PFSK-1 (cell line): ENCODE measurements around the gene CDH24.
A peak's percentile ranks its signal among the peaks of the same experiment; 100 is the strongest.

Experiments
- FOXP2 ChIP-seq: optimal IDR thresholded peaks from 2 replicates; pipeline ENCODE3; 2011; ENCODE audit warnings: borderline replicate concordance, control low read depth, inconsistent platforms; ENCODE audit not compliant: insufficient read depth; ENCODE audit errors: extremely low read length, extremely low read depth
- POLR2AphosphoS5 ChIP-seq: IDR thresholded peaks from 2 replicates; pipeline ENCODE4 v1.6.1; 2012; ENCODE audit warnings: low read depth, mild to moderate bottlenecking, control low read depth, low read length, moderate library complexity
- SIN3A ChIP-seq: IDR thresholded peaks from 2 replicates; pipeline ENCODE4 v1.6.1; 2012; ENCODE audit warnings: mild to moderate bottlenecking, low read length, moderate library complexity, borderline replicate concordance; ENCODE audit not compliant: insufficient read depth
- TAF1 ChIP-seq: IDR thresholded peaks from 2 replicates; pipeline ENCODE4 v1.6.1; 2012; ENCODE audit warnings: low read length, control low read depth, borderline replicate concordance; ENCODE audit not compliant: insufficient read depth
- TF ChIP-seq, protein P1 (sequence below), 2 experiments: IDR thresholded peaks; 2 replicates each; pipeline versions ENCODE4 v1.6.1 to v1.8.0; 2011 to 2012; ENCODE audit warnings: low read depth in 2 of 2, low read length in 2 of 2, control low read depth in 1 of 2, inconsistent platforms in 1 of 2, mild to moderate bottlenecking in 1 of 2, moderate library complexity in 1 of 2; ENCODE audit not compliant: insufficient read depth in 1 of 2

- TF ChIP-seq TAF1 (peak; percentile 76; the same call in 1 of the 2 replicates), POLR2AphosphoS5 (peak; percentile 46; the same call in 1 of the 2 replicates), SIN3A (no peak), FOXP2 (no peak)
- TF ChIP-seq, protein P1, sequence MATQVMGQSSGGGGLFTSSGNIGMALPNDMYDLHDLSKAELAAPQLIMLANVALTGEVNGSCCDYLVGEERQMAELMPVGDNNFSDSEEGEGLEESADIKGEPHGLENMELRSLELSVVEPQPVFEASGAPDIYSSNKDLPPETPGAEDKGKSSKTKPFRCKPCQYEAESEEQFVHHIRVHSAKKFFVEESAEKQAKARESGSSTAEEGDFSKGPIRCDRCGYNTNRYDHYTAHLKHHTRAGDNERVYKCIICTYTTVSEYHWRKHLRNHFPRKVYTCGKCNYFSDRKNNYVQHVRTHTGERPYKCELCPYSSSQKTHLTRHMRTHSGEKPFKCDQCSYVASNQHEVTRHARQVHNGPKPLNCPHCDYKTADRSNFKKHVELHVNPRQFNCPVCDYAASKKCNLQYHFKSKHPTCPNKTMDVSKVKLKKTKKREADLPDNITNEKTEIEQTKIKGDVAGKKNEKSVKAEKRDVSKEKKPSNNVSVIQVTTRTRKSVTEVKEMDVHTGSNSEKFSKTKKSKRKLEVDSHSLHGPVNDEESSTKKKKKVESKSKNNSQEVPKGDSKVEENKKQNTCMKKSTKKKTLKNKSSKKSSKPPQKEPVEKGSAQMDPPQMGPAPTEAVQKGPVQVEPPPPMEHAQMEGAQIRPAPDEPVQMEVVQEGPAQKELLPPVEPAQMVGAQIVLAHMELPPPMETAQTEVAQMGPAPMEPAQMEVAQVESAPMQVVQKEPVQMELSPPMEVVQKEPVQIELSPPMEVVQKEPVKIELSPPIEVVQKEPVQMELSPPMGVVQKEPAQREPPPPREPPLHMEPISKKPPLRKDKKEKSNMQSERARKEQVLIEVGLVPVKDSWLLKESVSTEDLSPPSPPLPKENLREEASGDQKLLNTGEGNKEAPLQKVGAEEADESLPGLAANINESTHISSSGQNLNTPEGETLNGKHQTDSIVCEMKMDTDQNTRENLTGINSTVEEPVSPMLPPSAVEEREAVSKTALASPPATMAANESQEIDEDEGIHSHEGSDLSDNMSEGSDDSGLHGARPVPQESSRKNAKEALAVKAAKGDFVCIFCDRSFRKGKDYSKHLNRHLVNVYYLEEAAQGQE (IDR thresholded peaks at IDR 0.05; ENCODE audit: insufficient read depth in 1 of 2, low read depth in 2 of 2, low read length in 2 of 2), result peak in 1 of 2 experiments; percentile 47; a peak in 1 of 4 replicates
These were observed 37.4 kb upstream of the CDH24 start, which contains the start of gene ACIN1 for GRCh38 chr14:23094666-23095195.
